Testis (tissue), 3 donors: Measurements from ENCODE around the gene ZBTB22. TPM values are rescaled to one million over a fixed set of nuclear protein-coding genes. Genes with fewer than 3 reads are reported as not detected.
A peak's percentile ranks its signal among the peaks of the same experiment; 100 is the strongest.

Source experiments
- DNase-seq: peaks from one replicate; pipeline ENCODE4 v3.0.0-alpha.2; 2019
- H3K27ac ChIP-seq, 2 donors: fragments of 200-600 bp; sonication (generic); one replicate each; pipeline ENCODE4 v1.5.1; 2019
- H3K27me3 ChIP-seq: fragments of 200-600 bp; sonication (generic); one replicate; pipeline ENCODE4 v1.5.1; 2019
- H3K36me3 ChIP-seq: fragments of 200-600 bp; sonication (generic); one replicate; pipeline ENCODE4 v1.5.1; 2017; ENCODE audit warnings: low read depth; ENCODE audit errors: missing control alignments
- H3K4me1 ChIP-seq: fragments of 200-600 bp; sonication (generic); one replicate; pipeline ENCODE4 v1.5.1; 2019
- H3K4me3 ChIP-seq, 2 donors: fragments of 200-600 bp; sonication (generic); one replicate each; pipeline ENCODE4 v1.5.1; 2017 to 2019
- H3K9me3 ChIP-seq: fragments of 200-600 bp; sonication (generic); one replicate; pipeline ENCODE4 v1.5.1; 2017
- CTCF ChIP-seq, 3 experiments: fragments of 450-650 bp in 2 of 3; fragments of 200-600 bp in 1 of 3; sonication (generic) in 1 of 3; IDR thresholded peaks; one replicate each; pipeline ENCODE4 v1.5.1; 2016 to 2019; ENCODE audit warnings: antibody characterized with exemption in 3 of 3, mild to moderate bottlenecking in 2 of 3, moderate library complexity in 1 of 3
- POLR2A ChIP-seq: fragments of 450-650 bp; IDR thresholded peaks from one replicate; pipeline ENCODE4 v1.6.1; 2017; ENCODE audit warnings: antibody characterized with exemption, mild to moderate bottlenecking, moderate library complexity
- WGBS, 2 donors: methylation state at CpG; one replicate each; pipeline ENCODE4 v1.1.5; 2018; 5-methylcytosine and 5-hydroxymethylcytosine counted together
- intact Hi-C: fragments of 100-400 bp; cut with DNase I; formaldehyde crosslinking; loops from one replicate; pipeline ENCODE4 v1.15.1; 2023; ENCODE audit warnings: low total_unique reads
- polyA plus RNA-seq: library from polyadenylated mRNA; stranded (reverse); fragments of 350-450 nt; fragmentation: Illumina TruSeq; extraction: RNeasy Lipid Tissue Mini Kit (QIAGEN cat#74804); gene quantifications from one replicate; pipeline ENCODE4 v1.2.3, GENCODE V29; 2014; ENCODE audit warnings: low read depth, low replicate concordance; ENCODE audit not compliant: insufficient read depth
- total RNA-seq, 2 donors: library from RNA; depleted of rRNA; stranded (reverse); fragments of >200 nt; gene quantifications; one replicate each; pipeline ENCODE4 v1.2.3, GENCODE V29; 2016

The ZBTB22 gene
- total and polyA plus RNA-seq, 3 donors from 2014 or later, result 13.4 to 17.1 (median 15.2) TPM

GRCh38 chr6:33323623-33323948, 6.0 kb upstream of the ZBTB22 start:
- Histone ChIP-seq H3K27me3 (no peaks in the 10 kb centered on the region), H3K9me3 (no peaks in the 10 kb centered on the region), H3K4me1 (peaks cover 37% of the 10 kb centered on the region), H3K36me3 (no peaks in the 10 kb centered on the region), H3K4me3 (peak overlapping the region; percentile 67 to 88), H3K27ac (peak overlapping the region; percentile 90 to 92)
- no peak for TF ChIP-seq CTCF (IDR thresholded peaks at IDR 0.05)
- no peak for TF ChIP-seq POLR2A
- DNase-seq, result no peak
- 0 to 1% methylated on average over 12 of the region's 12 CpGs for WGBS, 2 donors
- intact Hi-C loops, result no loop called here

- Histone ChIP-seq H3K36me3 (no peaks in the 10 kb centered on the region), H3K27ac (peak overlapping the region; percentile 18 to 90), H3K9me3 (no peaks in the 10 kb centered on the region), H3K4me1 (peaks cover 40% of the 10 kb centered on the region), H3K27me3 (no peaks in the 10 kb centered on the region), H3K4me3 (no peak overlapping the region)
- TF ChIP-seq POLR2A, result no peak
- TF ChIP-seq CTCF (IDR thresholded peaks at IDR 0.05), result no peak
- WGBS, 2 donors, result 75 to 79% methylated on average over 7 to 9 of the region's 9 CpGs
- DNase-seq, result no peak
- intact Hi-C loops, result no loop called here
Observed at GRCh38 chr6:33321227-33321626, 3.7 kb upstream of the ZBTB22 start.

- Histone ChIP-seq H3K27ac (peak overlapping the region; percentile 39 to 43), H3K4me1 (peaks cover 40% of the 10 kb centered on the region), H3K36me3 (no peaks in the 10 kb centered on the region), H3K4me3 (no peak overlapping the region), H3K27me3 (no peaks in the 10 kb centered on the region), H3K9me3 (no peaks in the 10 kb centered on the region)
- WGBS, 2 donors, result 66 to 70% methylated on average over 19 to 32 of the region's 32 CpGs
- TF ChIP-seq POLR2A (no peak), CTCF (IDR thresholded peaks at IDR 0.05) (no peak)
- DNase-seq, result peak; percentile 84
- intact Hi-C loops, result no loop called here
Observed at GRCh38 chr6:33320315-33321181, 3.0 kb upstream of the ZBTB22 start.

- TF ChIP-seq CTCF (IDR thresholded peaks at IDR 0.05) (no peak), POLR2A (no peak)
- Histone ChIP-seq H3K36me3 (no peaks in the 10 kb centered on the region), H3K27me3 (no peaks in the 10 kb centered on the region), H3K4me3 (no peak overlapping the region), H3K9me3 (no peaks in the 10 kb centered on the region), H3K4me1 (peaks cover 46% of the 10 kb centered on the region), H3K27ac (peak overlapping the region; percentile 39 to 43)
- no peak for DNase-seq
- 82% methylated on average over 3 of the region's 3 CpGs for WGBS, 2 donors
- intact Hi-C loops, result loop anchor here (10.0 kb wide), 2 partner anchors 95 to 115 kb away; partner anchors contain the start of genes CUTA, HSD17B8, PHF1 and RING1
Observed at GRCh38 chr6:33319939-33320314, 2.4 kb upstream of the ZBTB22 start.
